GM23338 (cell line): ENCODE measurements around the gene MBNL3. TPM values are rescaled to one million over a fixed set of nuclear protein-coding genes. Genes with fewer than 3 reads are reported as not detected.
A peak's percentile ranks its signal among the peaks of the same experiment; 100 is the strongest.

ENCODE experiments used
- ATAC-seq: fragments of 200-7000 bp; cut with Tn5 transposase; 3 replicates; pipeline ENCODE4 v1.9.1; 2020
- DNase-seq: peaks from one replicate; pipeline ENCODE4 v3.0.0-alpha.2; 2015; ENCODE audit warnings: low spot score
- H2AFZ ChIP-seq: fragments of 200-600 bp; sonication (generic); 2 replicates; pipeline ENCODE4 v1.8.0; 2016; ENCODE audit warnings: antibody characterized with exemption, mild to moderate bottlenecking, moderate library complexity
- H3F3A ChIP-seq: fragments of 200-600 bp; sonication (generic); replicated peaks from 2 replicates; pipeline ENCODE4 v1.8.0; 2017; ENCODE audit warnings: antibody characterized with exemption, mixed run types, low read depth
- H3K27ac ChIP-seq: fragments of 200-600 bp; sonication (generic); 2 replicates; pipeline ENCODE4 v1.6.1; 2016; ENCODE audit warnings: low read depth
- H3K27me3 ChIP-seq: fragments of 200-600 bp; sonication (generic); 2 replicates; pipeline ENCODE4 v1.8.0; 2016; ENCODE audit warnings: mild to moderate bottlenecking, mixed run types, moderate library complexity; ENCODE audit not compliant: insufficient read depth
- H3K36me3 ChIP-seq: fragments of 200-600 bp; sonication (generic); 2 replicates; pipeline ENCODE4 v1.8.0; 2016; ENCODE audit warnings: mild to moderate bottlenecking; ENCODE audit not compliant: insufficient read depth
- H3K4me1 ChIP-seq: fragments of 200-600 bp; sonication (generic); 2 replicates; pipeline ENCODE4 v1.8.0; 2016; ENCODE audit warnings: mild to moderate bottlenecking, moderate library complexity; ENCODE audit not compliant: insufficient read depth
- H3K4me2 ChIP-seq: fragments of 200-600 bp; sonication (generic); 2 replicates; pipeline ENCODE4 v1.7.1; 2017; ENCODE audit warnings: mixed run types
- H3K4me3 ChIP-seq: fragments of 200-600 bp; sonication (generic); 2 replicates; pipeline ENCODE4 v1.6.1; 2016; ENCODE audit warnings: mixed run types
- H3K79me2 ChIP-seq: fragments of 200-600 bp; sonication (generic); replicated peaks from 2 replicates; pipeline ENCODE4 v1.8.0; 2017; ENCODE audit warnings: mild to moderate bottlenecking; ENCODE audit not compliant: insufficient read depth
- H3K9me2 ChIP-seq: fragments of 200-600 bp; sonication (generic); 2 replicates; pipeline ENCODE4 v1.8.0; 2017; ENCODE audit not compliant: insufficient read depth
- H4K20me1 ChIP-seq: fragments of 200-600 bp; sonication (generic); replicated peaks from 2 replicates; pipeline ENCODE4 v1.8.0; 2017; ENCODE audit warnings: mild to moderate bottlenecking; ENCODE audit not compliant: insufficient read depth
- H3K27ac Mint-ChIP-seq: 2 replicates; pipeline ENCODE4 v1.8.0; 2020; ENCODE audit warnings: inconsistent platforms, mild to moderate bottlenecking, moderate library complexity, mixed read lengths
- H3K27me3 Mint-ChIP-seq: 3 replicates; pipeline ENCODE4 v1.8.0; 2022; ENCODE audit warnings: low read depth, mild to moderate bottlenecking, moderate library complexity, mixed read lengths, inconsistent platforms; ENCODE audit not compliant: insufficient read depth, poor library complexity
- H3K36me3 Mint-ChIP-seq: 3 replicates; pipeline ENCODE4 v1.8.0; 2021; ENCODE audit warnings: low read depth, mild to moderate bottlenecking, inconsistent platforms, moderate library complexity, mixed read lengths
- H3K4me1 Mint-ChIP-seq: 3 replicates; pipeline ENCODE4 v1.8.0; 2020; ENCODE audit warnings: mild to moderate bottlenecking, inconsistent platforms, mixed read lengths
- H3K4me3 Mint-ChIP-seq: 3 replicates; pipeline ENCODE4 v1.8.0; 2021; ENCODE audit warnings: moderate library complexity, mild to moderate bottlenecking, inconsistent platforms, mixed read lengths
- H3K9me3 Mint-ChIP-seq: 3 replicates; pipeline ENCODE4 v1.8.0; 2020; ENCODE audit warnings: moderate library complexity, mild to moderate bottlenecking, inconsistent platforms, mixed read lengths
- CREB1 ChIP-seq: fragments of 250-450 bp; sonication (Bioruptor Pico); IDR thresholded peaks from 2 replicates; pipeline ENCODE4 v1.5.0; 2020; ENCODE audit warnings: low read depth, mild to moderate bottlenecking, moderate library complexity
- ETS1 ChIP-seq: IDR thresholded peaks from 2 replicates; pipeline ENCODE4 v1.6.1; 2016; ENCODE audit warnings: antibody characterized with exemption
- EZH2 ChIP-seq: fragments of 200-600 bp; sonication (generic); IDR thresholded peaks from one replicate; pipeline ENCODE4 v1.8.0; 2017; ENCODE audit warnings: antibody characterized with exemption, mild to moderate bottlenecking, low read depth; ENCODE audit not compliant: unreplicated experiment
- EZH2phosphoT487 ChIP-seq: fragments of 200-600 bp; sonication (generic); IDR thresholded peaks from one replicate; pipeline ENCODE4 v1.8.1; 2018; ENCODE audit warnings: antibody characterized with exemption; ENCODE audit not compliant: unreplicated experiment
- JUNB ChIP-seq: IDR thresholded peaks from one replicate; pipeline ENCODE4 v1.6.1; 2016; ENCODE audit warnings: antibody characterized with exemption; ENCODE audit not compliant: unreplicated experiment
- NANOG ChIP-seq: IDR thresholded peaks from 2 replicates; pipeline ENCODE4 v1.6.1; 2016; ENCODE audit warnings: antibody characterized with exemption, borderline replicate concordance
- POLR2AphosphoS5 ChIP-seq: IDR thresholded peaks from 2 replicates; pipeline ENCODE4 v1.6.1; 2016; ENCODE audit warnings: antibody characterized with exemption, low read depth
- STAT1 ChIP-seq: IDR thresholded peaks from one replicate; pipeline ENCODE4 v1.6.1; 2016; ENCODE audit warnings: antibody characterized with exemption; ENCODE audit not compliant: unreplicated experiment
- ZNF114 ChIP-seq: fragments of 250-450 bp; sonication (Bioruptor Pico); IDR thresholded peaks from 2 replicates; pipeline ENCODE4 v1.5.0; 2020; ENCODE audit warnings: mild to moderate bottlenecking, moderate library complexity
- ZNF331 ChIP-seq: fragments of 250-450 bp; sonication (Bioruptor Pico); IDR thresholded peaks from 2 replicates; pipeline ENCODE4 v1.5.0; 2020; ENCODE audit warnings: low read depth, mild to moderate bottlenecking, moderate library complexity
- polyA plus RNA-seq: library from polyadenylated mRNA; unstranded; fragments of >200 nt; fragmentation: Nextera tagmentation; extraction: Ambion mirVana; gene quantifications from 2 replicates; pipeline ENCODE4 v1.2.1, GENCODE V29; 2016
- total RNA-seq: library from RNA; depleted of rRNA; stranded (reverse); fragments of >200 nt; shearing (Covaris generic); gene quantifications from 2 replicates; pipeline ENCODE4 v1.2.3, GENCODE V29; 2014
- TF ChIP-seq, protein P1 (sequence below), 2 experiments: fragments of 200-600 bp in 1 of 2; sonication (generic) in 1 of 2; conservative IDR thresholded peaks; 2 replicates each; pipeline versions ENCODE4 v1.5.1 to v1.6.1; 2016 to 2017; ENCODE audit warnings: antibody characterized with exemption in 2 of 2, low read depth in 2 of 2, mild to moderate bottlenecking in 2 of 2, moderate library complexity in 1 of 2
- TF ChIP-seq, protein P2 (sequence below): IDR thresholded peaks from one replicate; pipeline ENCODE4 v1.6.1; 2018; ENCODE audit warnings: antibody characterized with exemption; ENCODE audit not compliant: unreplicated experiment
- TF ChIP-seq, protein P3 (sequence below): fragments of 250-450 bp; sonication (Bioruptor Pico); IDR thresholded peaks from 2 replicates; pipeline ENCODE4 v1.5.0; 2020; ENCODE audit warnings: mild to moderate bottlenecking, moderate library complexity

Gene MBNL3
- total and polyA plus RNA-seq, 2 experiments from 2014 or later: 2.3 to 2.4 TPM

GRCh38 chrX:132423323-132423722, 65.5 kb downstream of the MBNL3 start:
- no peak overlapping the region for H2AFZ ChIP-seq
- H3K4me1 Mint-ChIP-seq: peaks cover 22% of the 10 kb centered on the region
- H4K20me1 ChIP-seq: no peaks in the 10 kb centered on the region
- H3K4me3 Mint-ChIP-seq: no peak overlapping the region
- no peaks in the 10 kb centered on the region for H3K27me3 ChIP-seq
- DNase-seq: no peak
- H3K4me1 ChIP-seq: no peaks in the 10 kb centered on the region
- no peaks in the 10 kb centered on the region for H3K9me3 Mint-ChIP-seq
- H3F3A ChIP-seq: no peaks in the 10 kb centered on the region
- no peaks in the 10 kb centered on the region for H3K9me2 ChIP-seq
- H3K27ac Mint-ChIP-seq: 0 out of 2 replicates have a peak overlapping the region, but pooled peaks have one; percentile 12
- no peaks in the 10 kb centered on the region for H3K36me3 ChIP-seq
- H3K79me2 ChIP-seq: no peaks in the 10 kb centered on the region
- TF ChIP-seq EZH2 (no peak), NANOG (no peak), ZNF114 (CRISPR knock-in tag) (no peak), JUNB (no peak), STAT1 (no peak), CREB1 (CRISPR knock-in tag) (no peak), ETS1 (no peak), ZNF331 (no peak), POLR2AphosphoS5 (no peak), EZH2phosphoT487 (no peak)
- TF ChIP-seq, protein P1, sequence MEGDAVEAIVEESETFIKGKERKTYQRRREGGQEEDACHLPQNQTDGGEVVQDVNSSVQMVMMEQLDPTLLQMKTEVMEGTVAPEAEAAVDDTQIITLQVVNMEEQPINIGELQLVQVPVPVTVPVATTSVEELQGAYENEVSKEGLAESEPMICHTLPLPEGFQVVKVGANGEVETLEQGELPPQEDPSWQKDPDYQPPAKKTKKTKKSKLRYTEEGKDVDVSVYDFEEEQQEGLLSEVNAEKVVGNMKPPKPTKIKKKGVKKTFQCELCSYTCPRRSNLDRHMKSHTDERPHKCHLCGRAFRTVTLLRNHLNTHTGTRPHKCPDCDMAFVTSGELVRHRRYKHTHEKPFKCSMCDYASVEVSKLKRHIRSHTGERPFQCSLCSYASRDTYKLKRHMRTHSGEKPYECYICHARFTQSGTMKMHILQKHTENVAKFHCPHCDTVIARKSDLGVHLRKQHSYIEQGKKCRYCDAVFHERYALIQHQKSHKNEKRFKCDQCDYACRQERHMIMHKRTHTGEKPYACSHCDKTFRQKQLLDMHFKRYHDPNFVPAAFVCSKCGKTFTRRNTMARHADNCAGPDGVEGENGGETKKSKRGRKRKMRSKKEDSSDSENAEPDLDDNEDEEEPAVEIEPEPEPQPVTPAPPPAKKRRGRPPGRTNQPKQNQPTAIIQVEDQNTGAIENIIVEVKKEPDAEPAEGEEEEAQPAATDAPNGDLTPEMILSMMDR (conservative IDR thresholded peaks at IDR 0.05; ENCODE audit: low read depth in 2 of 2): no peak
- TF ChIP-seq, protein P2, sequence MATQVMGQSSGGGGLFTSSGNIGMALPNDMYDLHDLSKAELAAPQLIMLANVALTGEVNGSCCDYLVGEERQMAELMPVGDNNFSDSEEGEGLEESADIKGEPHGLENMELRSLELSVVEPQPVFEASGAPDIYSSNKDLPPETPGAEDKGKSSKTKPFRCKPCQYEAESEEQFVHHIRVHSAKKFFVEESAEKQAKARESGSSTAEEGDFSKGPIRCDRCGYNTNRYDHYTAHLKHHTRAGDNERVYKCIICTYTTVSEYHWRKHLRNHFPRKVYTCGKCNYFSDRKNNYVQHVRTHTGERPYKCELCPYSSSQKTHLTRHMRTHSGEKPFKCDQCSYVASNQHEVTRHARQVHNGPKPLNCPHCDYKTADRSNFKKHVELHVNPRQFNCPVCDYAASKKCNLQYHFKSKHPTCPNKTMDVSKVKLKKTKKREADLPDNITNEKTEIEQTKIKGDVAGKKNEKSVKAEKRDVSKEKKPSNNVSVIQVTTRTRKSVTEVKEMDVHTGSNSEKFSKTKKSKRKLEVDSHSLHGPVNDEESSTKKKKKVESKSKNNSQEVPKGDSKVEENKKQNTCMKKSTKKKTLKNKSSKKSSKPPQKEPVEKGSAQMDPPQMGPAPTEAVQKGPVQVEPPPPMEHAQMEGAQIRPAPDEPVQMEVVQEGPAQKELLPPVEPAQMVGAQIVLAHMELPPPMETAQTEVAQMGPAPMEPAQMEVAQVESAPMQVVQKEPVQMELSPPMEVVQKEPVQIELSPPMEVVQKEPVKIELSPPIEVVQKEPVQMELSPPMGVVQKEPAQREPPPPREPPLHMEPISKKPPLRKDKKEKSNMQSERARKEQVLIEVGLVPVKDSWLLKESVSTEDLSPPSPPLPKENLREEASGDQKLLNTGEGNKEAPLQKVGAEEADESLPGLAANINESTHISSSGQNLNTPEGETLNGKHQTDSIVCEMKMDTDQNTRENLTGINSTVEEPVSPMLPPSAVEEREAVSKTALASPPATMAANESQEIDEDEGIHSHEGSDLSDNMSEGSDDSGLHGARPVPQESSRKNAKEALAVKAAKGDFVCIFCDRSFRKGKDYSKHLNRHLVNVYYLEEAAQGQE: no peak
- TF ChIP-seq, protein P3, sequence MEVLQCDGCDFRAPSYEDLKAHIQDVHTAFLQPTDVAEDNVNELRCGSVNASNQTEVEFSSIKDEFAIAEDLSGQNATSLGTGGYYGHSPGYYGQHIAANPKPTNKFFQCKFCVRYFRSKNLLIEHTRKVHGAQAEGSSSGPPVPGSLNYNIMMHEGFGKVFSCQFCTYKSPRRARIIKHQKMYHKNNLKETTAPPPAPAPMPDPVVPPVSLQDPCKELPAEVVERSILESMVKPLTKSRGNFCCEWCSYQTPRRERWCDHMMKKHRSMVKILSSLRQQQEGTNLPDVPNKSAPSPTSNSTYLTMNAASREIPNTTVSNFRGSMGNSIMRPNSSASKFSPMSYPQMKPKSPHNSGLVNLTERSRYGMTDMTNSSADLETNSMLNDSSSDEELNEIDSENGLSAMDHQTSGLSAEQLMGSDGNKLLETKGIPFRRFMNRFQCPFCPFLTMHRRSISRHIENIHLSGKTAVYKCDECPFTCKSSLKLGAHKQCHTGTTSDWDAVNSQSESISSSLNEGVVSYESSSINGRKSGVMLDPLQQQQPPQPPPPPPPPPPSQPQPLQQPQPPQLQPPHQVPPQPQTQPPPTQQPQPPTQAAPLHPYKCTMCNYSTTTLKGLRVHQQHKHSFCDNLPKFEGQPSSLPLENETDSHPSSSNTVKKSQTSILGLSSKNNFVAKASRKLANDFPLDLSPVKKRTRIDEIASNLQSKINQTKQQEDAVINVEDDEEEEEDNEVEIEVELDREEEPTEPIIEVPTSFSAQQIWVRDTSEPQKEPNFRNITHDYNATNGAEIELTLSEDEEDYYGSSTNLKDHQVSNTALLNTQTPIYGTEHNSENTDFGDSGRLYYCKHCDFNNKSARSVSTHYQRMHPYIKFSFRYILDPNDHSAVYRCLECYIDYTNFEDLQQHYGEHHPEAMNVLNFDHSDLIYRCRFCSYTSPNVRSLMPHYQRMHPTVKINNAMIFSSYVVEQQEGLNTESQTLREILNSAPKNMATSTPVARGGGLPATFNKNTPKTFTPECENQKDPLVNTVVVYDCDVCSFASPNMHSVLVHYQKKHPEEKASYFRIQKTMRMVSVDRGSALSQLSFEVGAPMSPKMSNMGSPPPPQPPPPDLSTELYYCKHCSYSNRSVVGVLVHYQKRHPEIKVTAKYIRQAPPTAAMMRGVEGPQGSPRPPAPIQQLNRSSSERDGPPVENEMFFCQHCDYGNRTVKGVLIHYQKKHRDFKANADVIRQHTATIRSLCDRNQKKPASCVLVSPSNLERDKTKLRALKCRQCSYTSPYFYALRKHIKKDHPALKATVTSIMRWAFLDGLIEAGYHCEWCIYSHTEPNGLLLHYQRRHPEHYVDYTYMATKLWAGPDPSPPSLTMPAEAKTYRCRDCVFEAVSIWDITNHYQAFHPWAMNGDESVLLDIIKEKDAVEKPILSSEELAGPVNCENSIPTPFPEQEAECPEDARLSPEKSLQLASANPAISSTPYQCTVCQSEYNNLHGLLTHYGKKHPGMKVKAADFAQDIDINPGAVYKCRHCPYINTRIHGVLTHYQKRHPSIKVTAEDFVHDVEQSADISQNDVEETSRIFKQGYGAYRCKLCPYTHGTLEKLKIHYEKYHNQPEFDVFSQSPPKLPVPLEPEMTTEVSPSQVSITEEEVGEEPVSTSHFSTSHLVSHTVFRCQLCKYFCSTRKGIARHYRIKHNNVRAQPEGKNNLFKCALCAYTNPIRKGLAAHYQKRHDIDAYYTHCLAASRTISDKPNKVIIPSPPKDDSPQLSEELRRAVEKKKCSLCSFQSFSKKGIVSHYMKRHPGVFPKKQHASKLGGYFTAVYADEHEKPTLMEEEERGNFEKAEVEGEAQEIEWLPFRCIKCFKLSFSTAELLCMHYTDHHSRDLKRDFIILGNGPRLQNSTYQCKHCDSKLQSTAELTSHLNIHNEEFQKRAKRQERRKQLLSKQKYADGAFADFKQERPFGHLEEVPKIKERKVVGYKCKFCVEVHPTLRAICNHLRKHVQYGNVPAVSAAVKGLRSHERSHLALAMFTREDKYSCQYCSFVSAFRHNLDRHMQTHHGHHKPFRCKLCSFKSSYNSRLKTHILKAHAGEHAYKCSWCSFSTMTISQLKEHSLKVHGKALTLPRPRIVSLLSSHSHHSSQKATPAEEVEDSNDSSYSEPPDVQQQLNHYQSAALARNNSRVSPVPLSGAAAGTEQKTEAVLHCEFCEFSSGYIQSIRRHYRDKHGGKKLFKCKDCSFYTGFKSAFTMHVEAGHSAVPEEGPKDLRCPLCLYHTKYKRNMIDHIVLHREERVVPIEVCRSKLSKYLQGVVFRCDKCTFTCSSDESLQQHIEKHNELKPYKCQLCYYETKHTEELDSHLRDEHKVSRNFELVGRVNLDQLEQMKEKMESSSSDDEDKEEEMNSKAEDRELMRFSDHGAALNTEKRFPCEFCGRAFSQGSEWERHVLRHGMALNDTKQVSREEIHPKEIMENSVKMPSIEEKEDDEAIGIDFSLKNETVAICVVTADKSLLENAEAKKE (CRISPR knock-in tag): no peak
- no peak overlapping the region for H3K4me2 ChIP-seq
- peaks cover 1% of the 10 kb centered on the region for H3K27me3 Mint-ChIP-seq
- no peaks in the 10 kb centered on the region for H3K36me3 Mint-ChIP-seq
- no peak overlapping the region for H3K4me3 ChIP-seq
- ATAC-seq: no peak
- H3K27ac ChIP-seq: no peak overlapping the region
